Osteoblast (primary cell): ENCODE results near the gene SNAI1. TPM values are rescaled to one million over a fixed set of nuclear protein-coding genes. Genes with fewer than 3 reads are reported as not detected.
"Not testable (repeated sequence)": the region's sequence is repeated elsewhere in the genome, so short reads cannot be mapped to it uniquely, and the experiment has no call there.

Experiments used
- DNase-seq: peaks from one replicate; pipeline ENCODE4 v3.0.0; 2011; ENCODE audit warnings: low spot score, mixed read lengths; ENCODE audit not compliant: insufficient read length; ENCODE audit errors: missing footprints
- H2AFZ ChIP-seq: 2 replicates; pipeline ENCODE4 v1.6.0; 2011; ENCODE audit warnings: mild to moderate bottlenecking, low read length
- H3K27ac ChIP-seq: 2 replicates; pipeline ENCODE4 v1.5.1; 2011; ENCODE audit warnings: mild to moderate bottlenecking, low read depth, low read length, moderate library complexity
- H3K27me3 ChIP-seq: 2 replicates; pipeline ENCODE4 v1.6.0; 2012; ENCODE audit warnings: mild to moderate bottlenecking, control low read depth, inconsistent platforms, low read length, moderate library complexity; ENCODE audit not compliant: insufficient read depth
- H3K36me3 ChIP-seq: 2 replicates; pipeline ENCODE4 v1.5.1; 2011; ENCODE audit warnings: mild to moderate bottlenecking, low read length, control low read depth, moderate library complexity; ENCODE audit not compliant: insufficient read depth
- H3K4me1 ChIP-seq: 2 replicates; pipeline ENCODE4 v1.5.1; 2011; ENCODE audit warnings: mild to moderate bottlenecking, low read length, control low read depth, moderate library complexity; ENCODE audit not compliant: insufficient read depth
- H3K4me2 ChIP-seq: 2 replicates; pipeline ENCODE4 v1.6.0; 2011; ENCODE audit warnings: mild to moderate bottlenecking, low read length; ENCODE audit not compliant: insufficient read depth
- H3K4me3 ChIP-seq: fragments of 200-600 bp; sonication (generic); 3 replicates; pipeline ENCODE4 v1.5.1; 2012; ENCODE audit warnings: mild to moderate bottlenecking, low read length, inconsistent platforms; ENCODE audit not compliant: insufficient read depth
- H3K79me2 ChIP-seq: 2 replicates; pipeline ENCODE4 v1.6.0; 2012; ENCODE audit warnings: mild to moderate bottlenecking, low read length, control low read depth, inconsistent platforms; ENCODE audit not compliant: insufficient read depth
- H3K9me3 ChIP-seq: 2 replicates; pipeline ENCODE4 v1.5.1; 2011; ENCODE audit warnings: low read depth, low read length, control low read depth
- H4K20me1 ChIP-seq: 2 replicates; pipeline ENCODE4 v1.6.0; 2012; ENCODE audit warnings: mild to moderate bottlenecking, low read length, control low read depth; ENCODE audit not compliant: insufficient read depth
- CTCF ChIP-seq: IDR thresholded peaks from 2 replicates; pipeline ENCODE4 v1.5.1; 2011; ENCODE audit warnings: mild to moderate bottlenecking, low read depth, low read length, moderate library complexity; ENCODE audit errors: extremely low read depth
- total RNA-seq: library from RNA; depleted of rRNA; stranded (reverse); fragments of >200 nt; gene quantifications from 2 replicates; pipeline ENCODE4 v1.2.3, GENCODE V29; 2012

Gene SNAI1
- total RNA-seq, 1 donor, result 1.8 TPM

- no peaks in the 10 kb centered on the region for H3K27me3 ChIP-seq
- no peaks in the 10 kb centered on the region for H3K9me3 ChIP-seq
- no peak for TF ChIP-seq CTCF
- no peak overlapping the region for H3K27ac ChIP-seq
- H3K79me2 ChIP-seq, result no peaks in the 10 kb centered on the region
- no peak overlapping the region for H2AFZ ChIP-seq
- no peaks in the 10 kb centered on the region for H4K20me1 ChIP-seq
- H3K4me2 ChIP-seq, result no peak overlapping the region
- H3K4me3 ChIP-seq, result no peak overlapping the region
- DNase-seq, result no peak
- no peaks in the 10 kb centered on the region for H3K36me3 ChIP-seq
- H3K4me1 ChIP-seq, result no peaks in the 10 kb centered on the region
Observed at GRCh38 chr20:50007369-50007768, 24.6 kb downstream of the SNAI1 start.

GRCh38 chr20:50008007-50008406 is 25.2 kb downstream of the SNAI1 start:
- Histone ChIP-seq H3K79me2 (no peaks in the 10 kb centered on the region), H2AFZ (no peak overlapping the region), H3K4me3 (no peak overlapping the region), H3K4me1 (no peaks in the 10 kb centered on the region), H3K9me3 (no peaks in the 10 kb centered on the region), H3K27me3 (no peaks in the 10 kb centered on the region), H3K27ac (no peak overlapping the region), H3K4me2 (no peak overlapping the region), H3K36me3 (no peaks in the 10 kb centered on the region), H4K20me1 (no peaks in the 10 kb centered on the region)
- TF ChIP-seq CTCF, result no peak
- peak; percentile 72 for DNase-seq

GRCh38 chr20:50009521-50010454 is 27.0 kb downstream of the SNAI1 start:
- Histone ChIP-seq H3K27me3 (no peaks in the 10 kb centered on the region), H3K36me3 (no peaks in the 10 kb centered on the region), H3K4me2 (peak overlapping the region; percentile 39), H3K79me2 (no peaks in the 10 kb centered on the region), H3K27ac (no peak overlapping the region), H3K4me1 (no peaks in the 10 kb centered on the region), H2AFZ (peak overlapping the region; percentile 70), H3K4me3 (peak overlapping the region; percentile 16), H4K20me1 (no peaks in the 10 kb centered on the region), H3K9me3 (no peaks in the 10 kb centered on the region)
- TF ChIP-seq CTCF, result no peak
- peak; percentile 76 for DNase-seq

GRCh38 chr20:50011597-50011996 is 28.8 kb downstream of the SNAI1 start:
- H3K79me2 ChIP-seq, H3K4me2 ChIP-seq, H3K27ac ChIP-seq, H3K27me3 ChIP-seq, H3K9me3 ChIP-seq, H2AFZ ChIP-seq, H3K36me3 ChIP-seq, H3K4me3 ChIP-seq, H3K4me1 ChIP-seq, H4K20me1 ChIP-seq: not testable (repeated sequence)
- peak; percentile 45 for DNase-seq
